H54 (cell line): Measurements from ENCODE around the gene APOO.
A peak's percentile ranks its signal among the peaks of the same experiment; 100 is the strongest.
"Not testable (repeated sequence)": the region's sequence is repeated elsewhere in the genome, so short reads cannot be mapped to it uniquely, and the experiment has no call there.

Source experiments
- DNase-seq: peaks from one replicate; pipeline ENCODE4 v3.0.0; 2011; ENCODE audit warnings: low spot score, mixed read lengths; ENCODE audit not compliant: insufficient read length
- FAIRE-seq: peaks from 3 replicates; lab custom pipeline; 2011; peaks lifted over from hg19 to GRCh38; lab: Jason Lieb, UNC
- POLR2A ChIP-seq: IDR thresholded peaks from 2 replicates; pipeline ENCODE4 v1.6.1; 2011; ENCODE audit warnings: low read depth, mild to moderate bottlenecking, low read length

APOO gene

GRCh38 chrX:23919706-23920320 is 12.1 kb upstream of the APOO start:
- FAIRE-seq (no peak), DNase-seq (no peak)
- no peak for TF ChIP-seq POLR2A

DNA sequence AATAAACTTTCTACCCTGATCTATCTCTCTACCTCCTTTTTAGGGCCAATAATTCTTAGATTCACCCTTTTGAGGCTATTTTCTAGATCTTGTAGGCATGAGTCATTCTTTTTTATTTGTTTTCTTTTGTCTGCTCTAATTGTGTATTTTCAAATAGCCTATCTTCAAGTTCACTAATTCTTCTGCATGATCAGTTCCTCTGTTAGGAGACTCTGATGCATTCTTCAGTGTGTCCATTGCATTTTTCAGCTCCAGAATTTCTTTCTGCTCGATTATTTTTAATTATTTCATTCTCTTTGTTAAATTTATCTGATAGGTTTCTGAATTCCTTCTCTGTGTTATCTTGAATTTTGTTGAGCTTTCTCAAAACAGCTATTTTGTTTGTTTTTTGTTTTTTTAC is 11.4 kb upstream of the APOO start:
- TF ChIP-seq POLR2A: no peak
- FAIRE-seq (no peak), DNase-seq (no peak)

DNA sequence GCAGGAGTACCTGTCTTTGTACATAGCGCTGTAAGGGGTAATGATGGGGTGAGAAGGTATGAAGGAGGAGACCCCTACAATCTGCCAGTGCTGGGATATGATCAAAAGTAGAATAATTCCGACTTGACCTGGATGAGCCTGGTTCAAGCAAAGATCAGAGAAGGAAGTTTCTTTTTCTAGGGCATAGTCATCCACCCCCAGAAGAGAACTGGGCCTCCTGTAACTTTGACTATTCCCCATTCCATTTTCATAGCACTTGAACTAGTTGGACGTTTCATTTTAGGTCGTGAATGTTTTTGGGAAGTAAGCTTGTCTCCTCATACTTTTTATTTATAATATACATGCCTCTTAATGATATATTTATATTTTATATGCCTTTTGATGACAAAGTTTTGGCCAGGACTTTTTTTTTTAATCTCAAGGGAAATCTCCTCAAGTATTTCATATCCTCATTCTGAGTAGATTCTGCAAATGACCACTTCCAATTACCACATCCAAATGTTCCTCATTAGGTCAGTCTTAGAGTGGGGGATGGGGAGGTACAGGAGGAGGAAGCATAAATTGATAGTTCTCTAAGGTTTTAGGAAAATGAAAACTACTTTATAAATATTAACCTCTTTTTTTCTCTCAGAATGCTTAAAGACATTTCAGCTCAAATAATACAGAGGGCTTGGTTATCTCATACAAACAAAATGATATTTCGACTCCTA is 3.5 kb upstream of the APOO start:
- no peak for TF ChIP-seq POLR2A
- FAIRE-seq: no peak
- no peak for DNase-seq

DNA sequence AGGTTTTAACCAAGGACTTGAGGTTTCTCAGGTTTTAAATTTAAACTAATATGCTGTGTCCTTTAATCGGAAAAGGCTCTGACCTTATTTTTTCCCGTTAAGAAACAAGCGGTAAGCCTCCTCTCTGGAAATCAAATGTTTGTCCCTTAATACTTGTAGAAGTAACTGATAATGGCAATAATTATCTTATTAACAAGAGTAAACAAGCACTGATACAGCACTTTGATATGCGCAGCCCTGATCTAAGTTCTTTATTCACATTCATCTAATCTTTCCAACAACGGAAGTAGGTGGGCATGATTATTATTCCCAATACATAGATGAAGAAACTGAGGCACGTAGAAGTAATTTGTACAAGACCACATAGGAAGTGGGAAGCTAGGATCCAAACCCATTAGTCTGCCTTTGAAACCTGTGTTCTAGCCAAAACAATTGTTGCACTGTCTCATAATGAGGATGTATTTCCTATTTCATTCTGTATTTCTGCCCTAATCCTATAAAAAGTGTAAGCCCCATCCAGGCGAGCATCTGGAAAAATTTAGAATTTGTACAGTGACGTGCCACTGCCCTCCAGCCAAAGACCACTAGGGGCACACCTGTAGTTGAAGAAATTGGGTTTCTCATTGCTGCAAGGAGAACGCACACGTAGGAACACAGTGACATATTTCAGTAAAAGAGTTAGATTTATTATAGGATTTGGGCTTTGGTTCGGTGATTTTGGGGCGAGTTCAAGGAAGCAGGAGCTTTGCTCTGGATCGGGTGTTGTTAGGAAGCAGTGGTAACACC is 674 bp upstream of the APOO start:
- DNase-seq: no peak
- no peak for FAIRE-seq
- no peak for TF ChIP-seq POLR2A

- DNase-seq: no peak
- FAIRE-seq: no peak
- no peak for TF ChIP-seq POLR2A
Observed at GRCh38 chrX:23907111-23907497, 634 bp downstream of the APOO start.

DNA sequence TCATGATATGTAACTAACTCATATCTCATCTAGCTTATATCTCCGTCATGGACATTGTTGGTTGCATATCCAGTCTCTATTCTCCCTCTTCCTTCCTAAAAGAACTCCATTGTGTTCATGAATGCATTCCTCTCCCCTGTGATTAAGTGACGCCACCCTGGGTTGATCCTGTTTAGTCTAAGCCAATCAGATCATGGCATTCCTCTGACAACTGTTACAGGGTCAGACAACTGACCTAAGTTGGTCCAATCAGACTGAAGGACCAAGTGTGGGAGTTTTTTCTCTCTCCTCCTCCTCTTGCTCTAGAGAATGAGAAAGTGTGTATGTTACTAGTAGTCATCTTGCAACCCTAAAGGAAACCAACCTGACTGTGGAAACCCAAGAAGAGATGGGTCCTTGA is 3.6 kb downstream of the APOO start:
- DNase-seq (no peak), FAIRE-seq (no peak)
- TF ChIP-seq POLR2A: no peak

DNA sequence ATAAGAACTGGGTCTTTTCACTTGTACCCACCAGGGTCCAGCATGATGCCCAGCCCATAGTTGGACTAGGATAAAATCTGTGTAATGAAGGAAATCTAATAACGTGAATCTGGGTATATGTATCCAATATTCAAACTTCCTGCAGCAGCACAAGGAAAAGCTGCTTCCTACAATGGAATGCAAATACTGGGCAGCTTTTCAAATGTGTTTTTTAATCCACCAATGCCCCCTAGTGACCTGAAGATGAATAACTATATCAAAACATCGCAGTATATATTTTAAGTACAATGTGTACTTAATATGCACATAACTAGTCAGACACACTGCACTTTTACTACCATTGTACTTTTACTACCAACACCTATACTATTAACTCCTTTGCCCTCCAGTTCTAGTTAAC is 5.3 kb downstream of the APOO start:
- FAIRE-seq: no peak

GRCh38 chrX:23901805-23902204 is 5.9 kb downstream of the APOO start:
- FAIRE-seq: no peak
- DNase-seq: no peak
- TF ChIP-seq POLR2A: no peak

More for the DNA sequence above, 5.3 kb downstream of the APOO start:
- no peak for DNase-seq
- TF ChIP-seq POLR2A: no peak

DNA sequence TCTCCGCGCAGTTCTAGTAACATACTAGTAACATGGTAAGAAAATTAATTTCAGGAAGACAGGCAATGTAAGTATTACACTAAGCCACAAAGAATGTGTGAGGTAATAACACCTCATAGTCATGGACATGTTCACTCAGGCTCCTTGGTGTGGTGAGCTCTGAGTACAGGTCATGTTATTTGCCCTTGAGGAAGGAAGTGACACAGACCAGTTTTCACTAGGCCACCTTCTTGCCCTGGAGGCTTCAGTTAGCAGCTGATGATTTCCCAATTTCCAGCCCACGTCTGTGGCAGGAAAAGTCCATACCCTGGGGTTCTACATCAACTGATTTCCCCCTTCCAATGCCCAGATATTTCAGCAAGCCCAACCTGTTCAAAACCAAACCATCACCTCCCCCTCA is 6.7 kb downstream of the APOO start:
- DNase-seq: no peak
- TF ChIP-seq POLR2A: no peak

GRCh38 chrX:23900220-23900797 is 7.4 kb downstream of the APOO start:
- DNase-seq (no peak), FAIRE-seq (no peak)
- TF ChIP-seq POLR2A: no peak

More for the DNA sequence above, 6.7 kb downstream of the APOO start:
- peak; percentile 15 for FAIRE-seq

GRCh38 chrX:23898412-23898959 is 9.3 kb downstream of the APOO start:
- no peak for FAIRE-seq

GRCh38 chrX:23896981-23897380 is 10.8 kb downstream of the APOO start:
- FAIRE-seq (no peak), DNase-seq (no peak)
- no peak for TF ChIP-seq POLR2A

More at GRCh38 chrX:23898412-23898959, 9.3 kb downstream of the APOO start:
- no peak for DNase-seq
- no peak for TF ChIP-seq POLR2A

- not testable (repeated sequence) for FAIRE-seq, DNase-seq
Observed at GRCh38 chrX:23896539-23896938, 11.2 kb downstream of the APOO start.

DNA sequence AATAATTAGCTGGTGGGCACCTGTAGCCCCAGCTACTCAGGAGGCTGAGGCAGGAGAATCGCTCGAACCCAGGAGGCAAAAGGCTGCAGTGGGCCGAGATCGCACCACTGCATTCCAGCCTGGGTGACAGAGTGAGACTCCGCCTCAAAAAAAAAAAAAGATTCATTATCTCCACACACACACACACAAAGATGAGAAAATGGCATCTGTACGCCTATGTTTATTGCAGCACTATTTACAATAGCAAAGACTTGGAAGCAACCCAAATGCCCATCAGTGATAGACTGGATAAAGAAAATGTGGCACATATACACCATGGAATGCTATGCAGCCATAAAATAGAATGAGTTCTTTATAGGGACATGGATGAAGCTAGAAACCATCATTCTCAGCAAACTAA is 12.7 kb downstream of the APOO start:
- not testable (repeated sequence) for FAIRE-seq, DNase-seq
